ENCODE data around the gene CBLB. TPM values are rescaled to one million over a fixed set of nuclear protein-coding genes. Genes with fewer than 3 reads are reported as not detected.

Gene CBLB
- total and polyA plus RNA-seq, 9 of the 15 experiments (the other 6 are each of a cell fraction or from before 2014, with no cell fraction given), result 1.8 to 8.1 (median 5.3) TPM

DNA sequence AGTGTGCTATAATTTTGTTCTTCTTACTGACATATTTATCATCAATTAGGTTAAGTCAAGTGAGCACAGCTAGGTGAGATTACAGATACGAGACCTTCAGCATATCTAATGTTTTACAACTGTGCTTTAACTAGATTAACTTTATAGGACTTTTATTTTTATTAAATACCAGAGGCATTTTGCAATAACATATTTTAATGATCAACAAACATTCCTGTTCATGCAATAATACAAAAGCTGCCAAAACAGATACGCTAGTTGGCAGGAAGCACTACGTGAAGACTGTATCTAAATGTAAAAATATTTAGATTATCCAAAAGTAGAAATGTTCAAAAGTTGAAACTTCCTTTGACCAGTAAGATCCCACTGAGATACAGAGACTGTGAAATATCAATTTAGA, 139.1 kb downstream of the CBLB start:
- Histone ChIP-seq H3K27ac (ENCODE audit: extremely low read depth, low read depth, low read length) (no peak overlapping the region), H3K4me3 (no peak overlapping the region), H3K27me3 (ENCODE audit: control insufficient read depth in 2 of 2, insufficient read depth in 2 of 2, low read length in 2 of 2) (no peaks in the 10 kb centered on the region), H3K9ac (ENCODE audit: insufficient read depth in 1 of 2, low read depth in 2 of 2, low read length in 2 of 2) (no peak overlapping the region), H3K4me1 (replicated peaks in 1 of 2; ENCODE audit: control insufficient read depth in 2 of 2, insufficient read depth in 2 of 2, low read length in 2 of 2) (no peaks in the 10 kb centered on the region), H3K4me2 (ENCODE audit: insufficient read depth, low read length) (no peak overlapping the region), H3K36me3 (ENCODE audit: control insufficient read depth, insufficient read depth, low read length) (no peaks in the 10 kb centered on the region), H3K9me1 (ENCODE audit: control insufficient read depth, insufficient read depth, low read length) (no peaks in the 10 kb centered on the region), H3K9me3 (replicated peaks; ENCODE audit: control insufficient read depth, insufficient read depth, low read depth, low read length) (no peaks in the 10 kb centered on the region), H3K79me2 (ENCODE audit: control insufficient read depth, insufficient read depth, low read length) (no peaks in the 10 kb centered on the region), H2AFZ (ENCODE audit: low read depth, low read length) (no peak overlapping the region), H4K20me1 (replicated peaks; ENCODE audit: control insufficient read depth, insufficient read depth, low read length) (no peaks in the 10 kb centered on the region)
- 88% methylated on average over 3 of the region's 3 CpGs for WGBS (ENCODE audit: insufficient coverage, low coverage, missing lambda C conversion rate)
- ChIA-PET CTCF (ENCODE audit: low intra/inter-chr PET ratio) (no interaction called here), POLR2A (no interaction called here)
- no peak for DNase-seq (ENCODE audit: extremely low read depth in 1 of 4, low spot score in 3 of 4)
- TF ChIP-seq RUNX1 (IDR thresholded peaks at IDR 0.05; ENCODE audit: low read depth) (no peak), CC2D1A (IDR thresholded peaks at IDR 0.05) (no peak), BDP1 (IDR thresholded peaks at IDR 0.05; ENCODE audit: insufficient read depth, insufficient read length) (no peak), IFI16 (CRISPR knock-in tag; IDR thresholded peaks at IDR 0.05) (no peak)
- ATAC-seq, result no peak
- in situ Hi-C loops (cut with MboI), result no loop called here
- no TSS peak for BruUV-seq (replicated peaks)
- intact Hi-C loops (cut with micrococcal nuclease), result no loop called here
- no peak for FAIRE-seq

DNA sequence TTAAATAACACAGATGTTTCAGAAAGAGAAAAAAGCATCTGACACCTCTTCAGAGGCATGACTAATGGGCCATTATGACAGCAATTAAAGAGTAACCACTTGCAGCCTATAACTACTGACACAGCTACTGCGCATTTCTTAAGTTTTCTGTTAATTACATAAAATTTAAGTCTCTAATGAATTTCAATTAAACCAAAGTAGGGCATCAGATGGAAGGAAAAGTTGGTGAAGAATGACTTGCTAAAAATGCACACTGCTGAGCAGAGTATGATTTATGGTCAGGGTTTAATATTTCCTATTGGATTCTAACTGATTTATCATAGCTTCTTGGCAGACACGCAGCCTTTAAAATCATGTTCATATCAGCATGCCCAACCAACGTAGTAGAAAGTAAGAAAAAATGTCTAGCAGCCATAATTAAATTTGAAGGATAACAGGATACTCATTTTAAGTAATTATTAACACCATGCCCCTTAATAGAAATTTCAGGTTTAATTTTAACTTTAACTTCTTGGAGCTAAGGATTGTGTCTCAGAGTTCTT, 140.0 kb downstream of the CBLB start:
- CTCF ChIA-PET (ENCODE audit: low intra/inter-chr PET ratio), result no interaction called here
- POLR2A ChIA-PET, result no interaction called here
- H3K4me3 ChIP-seq, result no peak overlapping the region
- no TSS peak for BruUV-seq (replicated peaks)
- no peak overlapping the region for H3K27ac ChIP-seq (ENCODE audit: extremely low read depth, low read depth, low read length)
- H3K4me1 ChIP-seq (replicated peaks in 1 of 2; ENCODE audit: control insufficient read depth in 2 of 2, insufficient read depth in 2 of 2, low read length in 2 of 2), result no peaks in the 10 kb centered on the region
- H2AFZ ChIP-seq (ENCODE audit: low read depth, low read length), result no peak overlapping the region
- H3K79me2 ChIP-seq (ENCODE audit: control insufficient read depth, insufficient read depth, low read length), result no peaks in the 10 kb centered on the region
- no peak overlapping the region for H3K4me2 ChIP-seq (ENCODE audit: insufficient read depth, low read length)
- TF ChIP-seq THRA (IDR thresholded peaks at IDR 0.05) (no peak), HDGF (IDR thresholded peaks at IDR 0.05) (no peak), HMGN3 (IDR thresholded peaks at IDR 0.05; ENCODE audit: borderline replicate concordance, extremely low read depth, insufficient read length, low read depth, low read length) (no peak), ZNF41 (CRISPR knock-in tag; conservative IDR thresholded peaks at IDR 0.05) (no peak)
- H3K9me3 ChIP-seq (replicated peaks; ENCODE audit: control insufficient read depth, insufficient read depth, low read depth, low read length), result no peaks in the 10 kb centered on the region
- in situ Hi-C loops (cut with MboI) (no loop called here), intact Hi-C loops (cut with micrococcal nuclease) (no loop called here)
- no peaks in the 10 kb centered on the region for H3K27me3 ChIP-seq (ENCODE audit: control insufficient read depth in 2 of 2, insufficient read depth in 2 of 2, low read length in 2 of 2)
- H3K36me3 ChIP-seq (ENCODE audit: control insufficient read depth, insufficient read depth, low read length), result no peaks in the 10 kb centered on the region
- FAIRE-seq (no peak), DNase-seq (ENCODE audit: extremely low read depth in 1 of 4, low spot score in 3 of 4) (no peak), ATAC-seq (no peak)
- no peaks in the 10 kb centered on the region for H3K9me1 ChIP-seq (ENCODE audit: control insufficient read depth, insufficient read depth, low read length)
- WGBS (ENCODE audit: insufficient coverage, low coverage, missing lambda C conversion rate), result 44% methylated on average over 3 of the region's 3 CpGs
- no peak overlapping the region for H3K9ac ChIP-seq (ENCODE audit: insufficient read depth in 1 of 2, low read depth in 2 of 2, low read length in 2 of 2)
- H4K20me1 ChIP-seq (replicated peaks; ENCODE audit: control insufficient read depth, insufficient read depth, low read length), result no peaks in the 10 kb centered on the region

All from K562 (cell line).